Subcutaneous adipose tissue (tissue), 4 donors: Measurements from ENCODE around the gene OPRL1. TPM values are rescaled to one million over a fixed set of nuclear protein-coding genes. Genes with fewer than 3 reads are reported as not detected.

Source experiments
- total RNA-seq, 4 donors: library from RNA; depleted of rRNA; stranded (reverse); fragments of >200 nt; gene quantifications; one replicate each; pipeline ENCODE4 v1.1.0, GENCODE V29; 2016
- TF ChIP-seq, protein P1 (sequence below): fragments of 450-650 bp; IDR thresholded peaks from one replicate; pipeline ENCODE4 v1.5.1; 2016; ENCODE audit warnings: low read depth, mild to moderate bottlenecking, control low read depth, antibody characterized with exemption, moderate library complexity

The OPRL1 gene
- total RNA-seq, 4 donors from 2014 or later, result 0.65 to 2.7 (median 1.7) TPM

DNA sequence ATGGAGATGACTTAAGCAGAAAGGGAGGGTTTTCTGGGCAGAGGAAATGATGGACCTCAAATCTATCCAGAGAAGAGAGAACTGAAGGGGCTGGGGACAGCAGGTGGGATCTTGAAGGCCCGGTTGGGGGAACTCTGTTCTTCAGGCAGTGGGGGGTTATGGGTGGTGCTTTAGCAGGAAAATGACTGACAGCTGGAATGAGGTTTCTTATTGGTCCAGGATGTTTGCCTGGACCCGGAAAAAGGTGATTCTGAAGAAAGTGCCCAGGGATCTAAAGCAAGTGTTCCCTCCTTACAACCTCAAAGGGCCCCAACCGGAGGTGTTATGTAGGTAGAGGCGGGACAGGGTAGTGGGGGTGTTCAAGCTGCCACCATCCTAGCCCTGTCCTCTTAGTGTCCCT lies 15.6 kb downstream of the OPRL1 start:
- TF ChIP-seq, protein P1, sequence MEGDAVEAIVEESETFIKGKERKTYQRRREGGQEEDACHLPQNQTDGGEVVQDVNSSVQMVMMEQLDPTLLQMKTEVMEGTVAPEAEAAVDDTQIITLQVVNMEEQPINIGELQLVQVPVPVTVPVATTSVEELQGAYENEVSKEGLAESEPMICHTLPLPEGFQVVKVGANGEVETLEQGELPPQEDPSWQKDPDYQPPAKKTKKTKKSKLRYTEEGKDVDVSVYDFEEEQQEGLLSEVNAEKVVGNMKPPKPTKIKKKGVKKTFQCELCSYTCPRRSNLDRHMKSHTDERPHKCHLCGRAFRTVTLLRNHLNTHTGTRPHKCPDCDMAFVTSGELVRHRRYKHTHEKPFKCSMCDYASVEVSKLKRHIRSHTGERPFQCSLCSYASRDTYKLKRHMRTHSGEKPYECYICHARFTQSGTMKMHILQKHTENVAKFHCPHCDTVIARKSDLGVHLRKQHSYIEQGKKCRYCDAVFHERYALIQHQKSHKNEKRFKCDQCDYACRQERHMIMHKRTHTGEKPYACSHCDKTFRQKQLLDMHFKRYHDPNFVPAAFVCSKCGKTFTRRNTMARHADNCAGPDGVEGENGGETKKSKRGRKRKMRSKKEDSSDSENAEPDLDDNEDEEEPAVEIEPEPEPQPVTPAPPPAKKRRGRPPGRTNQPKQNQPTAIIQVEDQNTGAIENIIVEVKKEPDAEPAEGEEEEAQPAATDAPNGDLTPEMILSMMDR, result no peak

DNA sequence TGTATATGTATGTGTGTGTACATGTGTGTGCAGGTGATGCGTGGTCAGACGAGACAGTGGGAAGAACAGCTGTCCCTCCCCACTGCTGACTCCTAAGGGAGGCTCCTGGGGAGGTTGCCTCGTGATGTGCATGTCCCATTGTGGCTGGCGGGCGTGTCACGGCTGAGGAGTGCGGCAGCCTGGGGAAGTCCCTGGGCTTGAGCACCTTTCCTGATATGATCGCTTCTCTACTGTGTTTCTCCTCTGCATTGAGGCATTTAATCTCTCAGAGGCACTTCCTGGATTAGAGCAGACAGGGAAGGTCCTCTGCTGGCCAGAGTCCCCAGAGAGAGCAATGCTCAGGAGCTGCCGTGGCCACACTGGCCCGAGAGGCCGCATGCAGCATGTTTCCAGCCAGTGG lies 16.0 kb downstream of the OPRL1 start:
- TF ChIP-seq, protein P1, result no peak

DNA sequence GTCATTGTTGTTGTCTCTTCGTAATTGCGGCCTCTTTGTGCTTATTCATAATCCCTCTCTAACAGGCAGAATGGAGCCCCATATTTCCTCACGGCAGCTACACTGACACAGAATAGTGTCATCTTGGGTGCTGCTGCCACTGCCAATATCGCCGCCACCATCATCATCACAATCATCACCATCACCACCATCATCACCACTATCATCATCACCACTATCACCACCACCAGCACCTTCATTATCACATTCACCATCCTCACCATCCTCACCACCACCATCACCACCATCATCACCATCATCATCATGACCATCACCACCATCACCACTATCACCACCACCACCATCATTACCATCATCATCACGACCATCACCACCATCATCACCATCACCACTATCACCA lies 16.7 kb downstream of the OPRL1 start:
- TF ChIP-seq, protein P1, result no peak

DNA sequence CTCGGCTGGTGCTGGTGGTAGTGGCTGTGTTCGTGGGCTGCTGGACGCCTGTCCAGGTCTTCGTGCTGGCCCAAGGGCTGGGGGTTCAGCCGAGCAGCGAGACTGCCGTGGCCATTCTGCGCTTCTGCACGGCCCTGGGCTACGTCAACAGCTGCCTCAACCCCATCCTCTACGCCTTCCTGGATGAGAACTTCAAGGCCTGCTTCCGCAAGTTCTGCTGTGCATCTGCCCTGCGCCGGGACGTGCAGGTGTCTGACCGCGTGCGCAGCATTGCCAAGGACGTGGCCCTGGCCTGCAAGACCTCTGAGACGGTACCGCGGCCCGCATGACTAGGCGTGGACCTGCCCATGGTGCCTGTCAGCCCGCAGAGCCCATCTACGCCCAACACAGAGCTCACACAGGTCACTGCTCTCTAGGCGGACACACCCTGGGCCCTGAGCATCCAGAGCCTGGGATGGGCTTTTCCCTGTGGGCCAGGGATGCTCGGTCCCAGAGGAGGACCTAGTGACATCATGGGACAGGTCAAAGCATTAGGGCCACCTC lies 18.7 kb downstream of the OPRL1 start:
- TF ChIP-seq, protein P1, result no peak

DNA sequence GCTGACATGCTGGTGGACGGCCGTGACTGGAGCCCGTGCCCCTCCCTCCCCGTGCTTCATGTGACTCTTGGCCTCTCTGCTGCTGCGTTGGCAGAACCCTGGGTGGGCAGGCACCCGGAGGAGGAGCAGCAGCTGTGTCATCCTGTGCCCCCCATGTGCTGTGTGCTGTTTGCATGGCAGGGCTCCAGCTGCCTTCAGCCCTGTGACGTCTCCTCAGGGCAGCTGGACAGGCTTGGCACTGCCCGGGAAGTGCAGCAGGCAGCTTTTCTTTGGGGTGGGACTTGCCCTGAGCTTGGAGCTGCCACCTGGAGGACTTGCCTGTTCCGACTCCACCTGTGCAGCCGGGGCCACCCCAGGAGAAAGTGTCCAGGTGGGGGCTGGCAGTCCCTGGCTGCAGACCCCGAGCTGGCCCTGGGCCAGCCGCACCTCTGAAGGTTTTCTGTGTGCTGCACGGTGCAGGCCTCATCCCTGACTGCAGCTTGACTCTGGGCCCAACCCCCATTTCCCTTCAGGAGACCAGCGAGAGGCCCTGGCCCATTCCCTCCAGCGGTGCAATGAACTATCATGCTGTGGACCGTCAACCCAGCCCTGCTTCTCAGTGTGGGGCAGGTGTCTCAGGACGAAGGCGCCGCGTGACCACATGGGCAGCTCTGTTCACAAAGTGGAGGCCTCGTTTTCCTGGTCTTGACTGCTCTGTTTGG lies 19.4 kb downstream of the OPRL1 start:
- TF ChIP-seq, protein P1, result no peak

DNA sequence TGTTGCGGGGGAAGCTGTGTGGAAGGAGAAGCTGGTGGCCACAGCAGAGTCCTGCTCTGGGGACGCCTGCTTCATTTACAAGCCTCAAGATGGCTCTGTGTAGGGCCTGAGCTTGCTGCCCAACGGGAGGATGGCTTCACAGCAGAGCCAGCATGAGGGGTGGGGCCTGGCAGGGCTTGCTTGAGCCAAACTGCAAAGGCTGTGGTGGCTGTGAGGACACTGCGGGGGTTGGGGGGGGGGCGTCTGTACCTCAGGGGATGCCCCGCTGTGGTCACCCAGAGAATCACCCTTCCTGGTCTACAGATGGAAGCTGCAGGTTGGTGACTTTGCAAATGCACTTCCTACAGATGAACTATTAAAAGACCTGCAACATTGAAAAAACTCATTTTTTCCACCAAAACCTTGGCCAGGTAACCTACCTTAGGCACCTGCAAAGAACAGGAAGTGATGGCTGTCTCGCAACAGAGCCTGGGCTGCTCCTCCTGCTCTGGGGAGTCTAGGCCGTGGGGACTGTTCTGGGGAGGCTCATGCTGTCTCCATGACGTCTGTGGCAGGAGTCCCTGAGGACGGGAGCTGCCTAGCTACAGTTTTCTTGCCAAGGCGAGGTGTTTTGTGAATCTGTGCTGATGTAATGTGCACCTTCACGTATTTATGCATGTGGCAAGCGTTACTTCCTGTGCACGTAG lies 20.1 kb downstream of the OPRL1 start:
- TF ChIP-seq, protein P1, result no peak

DNA sequence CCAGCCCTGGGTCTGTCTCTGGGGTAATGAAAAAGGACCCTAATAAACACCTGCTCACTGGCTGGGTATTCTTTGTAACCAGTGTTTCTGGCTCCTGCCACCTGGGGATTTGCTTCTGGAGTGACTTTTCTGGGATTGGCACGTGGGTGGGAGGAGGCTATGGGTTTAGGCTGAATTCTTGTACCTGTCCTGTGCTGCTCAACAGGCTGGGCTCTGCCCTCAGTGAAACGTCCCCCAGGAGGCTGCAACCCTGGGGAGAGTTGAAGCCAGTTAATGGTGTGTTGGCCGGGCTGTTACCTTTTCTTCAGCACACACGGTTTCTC lies 20.6 kb downstream of the OPRL1 start:
- TF ChIP-seq, protein P1, result no peak
